ENCODE data around the gene BRPF1.
A peak's percentile ranks its signal among the peaks of the same experiment; 100 is the strongest.

BRPF1 gene

GRCh38 chr3:9747267-9747666, 15.7 kb downstream of the BRPF1 start:
- TF ChIP-seq CTCF (IDR thresholded peaks at IDR 0.05; ENCODE audit: low read depth, low read length): no peak
- no peak overlapping the region for H3K4me3 ChIP-seq (ENCODE audit: low read depth, low read length)

- no peak for TF ChIP-seq CTCF (IDR thresholded peaks at IDR 0.05; ENCODE audit: low read depth, low read length)
- no peak overlapping the region for H3K4me3 ChIP-seq (ENCODE audit: low read depth, low read length)
Observed at GRCh38 chr3:9748031-9748430, 16.5 kb downstream of the BRPF1 start.

GRCh38 chr3:9749296-9749644, 17.7 kb downstream of the BRPF1 start:
- no peak for TF ChIP-seq CTCF (IDR thresholded peaks at IDR 0.05; ENCODE audit: low read depth, low read length)
- H3K4me3 ChIP-seq (ENCODE audit: low read depth, low read length): peak overlapping the region; percentile 87

- no peak for TF ChIP-seq CTCF (IDR thresholded peaks at IDR 0.05; ENCODE audit: low read depth, low read length)
- peak within 1 kb of the TSS; percentile 87 for H3K4me3 ChIP-seq (ENCODE audit: low read depth, low read length)
Observed at GRCh38 chr3:9749645-9750555, 18.4 kb downstream of the BRPF1 start, which contains the start of gene OGG1. Gene OGG1 (plus strand): TSS chr3:9749952. CDS start chr3:9750287, 335 bp downstream.

GRCh38 chr3:9750556-9751411, 19.2 kb downstream of the BRPF1 start:
- TF ChIP-seq CTCF (IDR thresholded peaks at IDR 0.05; ENCODE audit: low read depth, low read length): no peak
- peak overlapping the region; percentile 87 for H3K4me3 ChIP-seq (ENCODE audit: low read depth, low read length)

GRCh38 chr3:9754678-9755077, 23.1 kb downstream of the BRPF1 start:
- no peak for TF ChIP-seq CTCF (IDR thresholded peaks at IDR 0.05; ENCODE audit: low read depth, low read length)

GRCh38 chr3:9757427-9757826, 25.9 kb downstream of the BRPF1 start:
- TF ChIP-seq CTCF (IDR thresholded peaks at IDR 0.05; ENCODE audit: low read depth, low read length): no peak
- no peak overlapping the region for H3K4me3 ChIP-seq (ENCODE audit: low read depth, low read length)

More at GRCh38 chr3:9754678-9755077, 23.1 kb downstream of the BRPF1 start:
- no peak overlapping the region for H3K4me3 ChIP-seq (ENCODE audit: low read depth, low read length)
